B cell (primary cell): ENCODE results near the gene FOXA3. TPM values are rescaled to one million over a fixed set of nuclear protein-coding genes. Genes with fewer than 3 reads are reported as not detected.

Experiments used
- ATAC-seq: fragments of 200-7000 bp; cut with Tn5 transposase; one replicate; pipeline ENCODE4 v1.10.0; 2021; ENCODE audit warnings: low read depth, mild to moderate bottlenecking, moderate number of reproducible peaks, moderate library complexity
- CTCF ChIA-PET: fragments of 350-600 bp; sonication (Branson Sonifier 250); formaldehyde crosslinking; loops from one replicate; lab custom pipeline; 2021; ENCODE audit warnings: antibody characterized with exemption, inconsistent platforms; lab: Charles Lee
- POLR2A ChIA-PET: fragments of 350-600 bp; sonication (Branson Sonifier 250); formaldehyde crosslinking; loops from one replicate; lab custom pipeline; 2021; ENCODE audit warnings: antibody characterized with exemption; lab: Charles Lee
- DNase-seq: peaks from one replicate; pipeline ENCODE4 v3.0.0; 2013
- H2AFZ ChIP-seq: 2 replicates; pipeline ENCODE4 v1.6.1; 2012; ENCODE audit warnings: mild to moderate bottlenecking, low read depth, low read length; ENCODE audit not compliant: insufficient read depth, poor library complexity, severe bottlenecking
- H3K27ac ChIP-seq, 2 donors: 1 replicate in 1 of 2; 2 replicates in 1 of 2; pipeline ENCODE4 v1.5.1; 2012 to 2013; ENCODE audit warnings: low read length in 2 of 2, mild to moderate bottlenecking in 2 of 2, moderate library complexity in 1 of 2
- H3K27me3 ChIP-seq, 4 experiments: fragments of 200-600 bp in 1 of 4; sonication (generic) in 1 of 4; replicated peaks in 1 of 4; 1 replicate in 2 of 4; 2 replicates in 2 of 4; pipeline versions ENCODE4 v1.6.1 to v1.7.0; 2013 to 2016; ENCODE audit warnings: low read length in 3 of 4, mild to moderate bottlenecking in 2 of 4, mixed read lengths in 1 of 4, moderate library complexity in 1 of 4; ENCODE audit not compliant: insufficient read depth in 4 of 4, control insufficient read depth in 3 of 4; ENCODE audit errors: control extremely low read depth in 1 of 4
- H3K36me3 ChIP-seq, 2 experiments: replicated peaks in 1 of 2; 1 replicate in 1 of 2; 2 replicates in 1 of 2; pipeline versions ENCODE4 v1.6.1 to v1.7.1; 2013; ENCODE audit warnings: low read length in 1 of 2; ENCODE audit not compliant: insufficient read depth in 2 of 2, control insufficient read depth in 1 of 2; ENCODE audit errors: control extremely low read depth in 1 of 2, extremely low read depth in 1 of 2
- H3K4me1 ChIP-seq, 2 donors: fragments of 200-600 bp in 1 of 2; sonication (generic) in 1 of 2; 1 replicate in 1 of 2; 2 replicates in 1 of 2; pipeline versions ENCODE4 v1.5.1 to v1.6.1; 2013 to 2017; ENCODE audit warnings: low read length in 2 of 2; ENCODE audit not compliant: control insufficient read depth in 2 of 2, insufficient read depth in 2 of 2
- H3K4me2 ChIP-seq: replicated peaks from 2 replicates; pipeline ENCODE3; 2012; ENCODE audit warnings: mild to moderate bottlenecking, low read depth, low read length; ENCODE audit not compliant: poor library complexity, severe bottlenecking
- H3K4me3 ChIP-seq, 5 experiments: fragments of 200-600 bp in 1 of 5; sonication (generic) in 1 of 5; 1 replicate in 3 of 5; 2 replicates in 2 of 5; pipeline versions ENCODE4 v1.5.1 to v1.7.0; 2011 to 2016; ENCODE audit warnings: low read length in 4 of 5, mild to moderate bottlenecking in 4 of 5, low read depth in 2 of 5, control low read depth in 1 of 5, moderate library complexity in 1 of 5; ENCODE audit not compliant: insufficient read depth in 1 of 5; ENCODE audit errors: control extremely low read depth in 1 of 5, extremely low read depth in 1 of 5
- H3K79me2 ChIP-seq: fragments of 200-600 bp; sonication (generic); one replicate; pipeline ENCODE4 v1.6.0; 2016; ENCODE audit warnings: low read length; ENCODE audit not compliant: control insufficient read depth, insufficient read depth
- H3K9ac ChIP-seq: fragments of 200-600 bp; sonication (generic); 2 replicates; pipeline ENCODE4 v1.6.1; 2017; ENCODE audit warnings: mild to moderate bottlenecking, low read length, moderate library complexity
- H3K9me3 ChIP-seq, 3 donors: one replicate each; pipeline versions ENCODE4 v1.6.1 to v1.7.1; 2013; ENCODE audit warnings: low read length in 2 of 3; ENCODE audit not compliant: control insufficient read depth in 2 of 3, insufficient read depth in 1 of 3; ENCODE audit errors: control extremely low read depth in 1 of 3
- H4K20me1 ChIP-seq: 2 replicates; pipeline ENCODE4 v1.6.0; 2012; ENCODE audit warnings: mild to moderate bottlenecking, low read length; ENCODE audit not compliant: insufficient read depth, control insufficient read depth, poor library complexity, severe bottlenecking
- H3K27ac Mint-ChIP-seq: one replicate; pipeline ENCODE4 v1.8.0; 2021; ENCODE audit warnings: mixed read lengths
- H3K27me3 Mint-ChIP-seq: one replicate; pipeline ENCODE4 v1.8.0; 2021; ENCODE audit warnings: mixed read lengths
- H3K4me1 Mint-ChIP-seq: one replicate; pipeline ENCODE4 v1.8.0; 2021; ENCODE audit warnings: mixed read lengths
- H3K4me3 Mint-ChIP-seq: one replicate; pipeline ENCODE4 v1.8.0; 2021; ENCODE audit warnings: mixed read lengths
- H3K9me3 Mint-ChIP-seq: one replicate; pipeline ENCODE4 v1.8.0; 2022; ENCODE audit warnings: mixed read lengths; ENCODE audit not compliant: insufficient read depth
- CTCF ChIP-seq: fragments of 200-600 bp; IDR thresholded peaks from one replicate; pipeline ENCODE4 v1.8.0; 2022; ENCODE audit warnings: antibody characterized with exemption, mild to moderate bottlenecking
- EZH2 ChIP-seq: IDR thresholded peaks from 2 replicates; pipeline ENCODE4 v1.6.1; 2012; ENCODE audit warnings: borderline replicate concordance, low read depth, mild to moderate bottlenecking, moderate library complexity, low read length; ENCODE audit not compliant: insufficient read depth, poor library complexity, severe bottlenecking
- WGBS: methylation state at CpG from one replicate; pipeline ENCODE4 v1.1.5; 2013; ENCODE audit warnings: missing lambda C conversion rate; ENCODE audit not compliant: insufficient coverage; 5-methylcytosine and 5-hydroxymethylcytosine counted together
- intact Hi-C: fragments of 100-400 bp; cut with micrococcal nuclease; formaldehyde crosslinking; loops from one replicate; pipeline ENCODE4 v1.10.0; 2022
- polyA plus RNA-seq: library from polyadenylated mRNA; depleted of rRNA; stranded (reverse); fragments of >200 nt; gene quantifications from 2 replicates; pipeline ENCODE4 v1.2.3, GENCODE V29; 2012
- total RNA-seq, 2 donors: library from RNA; stranded (reverse); fragments of 120-200 nt in 1 of 2; gene quantifications; 1 replicate in 1 of 2; 2 replicates in 1 of 2; pipeline versions ENCODE4 v1.2.3 to v1.2.4, GENCODE V29; 2013 to 2022

The FOXA3 gene
- total and polyA plus RNA-seq, 2 donors (not counting 1 experiment from before 2014, with no cell fraction given): not detected

- Histone ChIP-seq H2AFZ (no peak overlapping the region), H3K9me3 (no peaks in the 10 kb centered on the region), H3K27me3 (peaks cover 0 to 6% (median 2%) of the 10 kb centered on the region in 4 experiments), H3K4me1 (peaks cover 19 to 23% of the 10 kb centered on the region in 2 donors), H3K9ac (no peak overlapping the region), H3K79me2 (no peaks in the 10 kb centered on the region), H3K4me2 (peak overlapping the region; percentile 43), H3K27ac (no peak overlapping the region), H3K4me3 (no peak overlapping the region), H4K20me1 (peaks cover 14% of the 10 kb centered on the region), H3K36me3 (peaks cover 0 to 16% of the 10 kb centered on the region in 2 experiments)
- peak; percentile 100 for ATAC-seq
- H3K27ac Mint-ChIP-seq: peak overlapping the region; percentile 75
- peak overlapping the region; percentile 54 for H3K4me3 Mint-ChIP-seq
- no peak for TF ChIP-seq EZH2
- TF ChIP-seq CTCF: peak; percentile 97
- H3K4me1 Mint-ChIP-seq: peaks cover 11% of the 10 kb centered on the region
- intact Hi-C loops: loop anchor here (1.0 to 2.0 kb wide), 5 partner anchors 24 to 200 kb away; partner anchors contain the start of genes DMWD and SYMPK
- POLR2A ChIA-PET: interaction anchor here (0.7 to 0.8 kb wide), 3 partner anchors 64 to 148 kb away, joined by 5 to 8 read pairs (median 6); no protein-coding TSS in a partner anchor
- CTCF ChIA-PET: interaction anchor here (0.5 to 2.2 kb wide), 27 partner anchors 9 to 1127 kb away, joined by 3 to 23 read pairs (median 4); partner anchors contain the start of genes DMWD, IRF2BP1, SIX5 and SYMPK
- H3K27me3 Mint-ChIP-seq: peaks cover 3% of the 10 kb centered on the region
- H3K9me3 Mint-ChIP-seq: no peaks in the 10 kb centered on the region
- DNase-seq: peak; percentile 96
- WGBS: 32% methylated on average over 14 of the region's 24 CpGs
Measured at GRCh38 chr19:45817010-45817724, 47.0 kb upstream of the FOXA3 start.
